Cardiac muscle cell (in vitro differentiated cells and primary cell): ENCODE measurements around the gene SSUH2. TPM values are rescaled to one million over a fixed set of nuclear protein-coding genes. Genes with fewer than 3 reads are reported as not detected.
"Not testable (repeated sequence)": the region's sequence is repeated elsewhere in the genome, so short reads cannot be mapped to it uniquely, and the experiment has no call there.

ENCODE experiments used
- DNase-seq, 2 donors: peaks; one replicate each; pipeline versions ENCODE4 v3.0.0 to v3.0.0-alpha.2; 2010 to 2017; ENCODE audit warnings: low read depth in 1 of 2, low spot score in 1 of 2
- H3K27ac ChIP-seq: fragments of 200-600 bp; sonication (generic); 2 replicates; pipeline ENCODE4 v1.5.1; 2016
- H3K27me3 ChIP-seq: fragments of 200-600 bp; sonication (generic); 2 replicates; pipeline ENCODE4 v1.6.0; 2016; ENCODE audit warnings: control low read depth
- H3K36me3 ChIP-seq: fragments of 200-600 bp; sonication (generic); 2 replicates; pipeline ENCODE4 v1.5.1; 2016; ENCODE audit warnings: control low read depth
- H3K4me1 ChIP-seq: fragments of 200-600 bp; sonication (generic); 2 replicates; pipeline ENCODE4 v1.8.1; 2017; ENCODE audit warnings: low read depth, mild to moderate bottlenecking, mixed run types
- H3K4me3 ChIP-seq: fragments of 200-600 bp; sonication (generic); 2 replicates; pipeline ENCODE4 v1.5.1; 2016; ENCODE audit warnings: mild to moderate bottlenecking
- H3K9me3 ChIP-seq: fragments of 200-600 bp; sonication (generic); 2 replicates; pipeline ENCODE4 v1.5.1; 2017; ENCODE audit warnings: low read depth, mild to moderate bottlenecking, control low read depth
- polyA plus RNA-seq: library from polyadenylated mRNA; unstranded; fragments of >200 nt; fragmentation: Nextera tagmentation; extraction: Ambion mirVana; gene quantifications from 2 replicates; pipeline ENCODE4 v1.2.1, GENCODE V29; 2016
- total RNA-seq: library from RNA; depleted of rRNA; stranded (reverse); fragments of >200 nt; gene quantifications from 2 replicates; pipeline ENCODE4 v1.2.3, GENCODE V29; 2016
- TF ChIP-seq, protein P1 (sequence below): IDR thresholded peaks from 2 replicates; pipeline ENCODE4 v1.5.1; 2012; ENCODE audit warnings: low read depth, mild to moderate bottlenecking, low read length

Gene SSUH2
- total and polyA plus RNA-seq, 2 experiments from 2014 or later = 0.33 TPM; not detected in 1

DNA sequence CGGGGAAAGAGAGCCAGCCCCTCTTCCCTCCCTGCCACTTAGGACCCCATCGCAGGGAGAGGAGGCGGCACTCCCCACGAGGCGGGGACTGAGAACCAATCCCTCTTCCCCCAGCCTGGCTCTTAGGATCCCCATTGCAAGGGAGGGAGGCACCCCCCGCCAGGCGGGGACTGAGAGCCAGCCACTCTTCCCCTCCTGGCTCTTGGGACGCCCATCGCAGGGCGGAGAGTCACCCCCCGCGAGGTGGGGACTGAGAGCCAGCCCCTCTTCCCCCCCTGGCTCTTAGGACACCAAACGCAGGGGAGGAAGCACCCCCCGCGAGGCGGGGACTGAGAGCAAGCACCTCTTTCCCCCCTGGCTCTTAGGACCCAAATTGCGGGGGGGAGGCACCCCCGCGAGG lies 34.2 kb upstream of the SSUH2 start:
- no peak overlapping the region for H3K4me3 ChIP-seq

DNA sequence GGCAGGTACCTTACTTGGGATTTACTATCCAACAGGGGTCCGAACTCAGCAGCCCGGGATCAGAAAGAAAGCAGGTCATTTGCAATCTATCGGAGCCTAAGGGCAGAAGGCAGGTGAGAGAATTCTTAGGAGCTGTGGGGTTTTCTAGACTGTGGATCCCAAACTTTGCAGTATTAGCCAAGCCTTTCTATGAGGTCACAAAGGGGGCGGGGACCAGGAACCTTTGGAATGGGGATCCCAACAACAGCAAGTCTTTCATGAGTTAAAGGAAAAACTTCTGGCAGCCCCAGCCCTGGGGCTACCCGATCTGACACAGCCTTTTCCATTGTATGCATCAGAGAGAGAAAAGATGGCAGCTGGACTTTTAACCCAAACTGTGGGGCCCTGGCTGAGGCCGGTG lies 32.7 kb upstream of the SSUH2 start:
- not testable (repeated sequence) for H3K9me3 ChIP-seq, H3K27ac ChIP-seq, DNase-seq, H3K27me3 ChIP-seq, H3K4me3 ChIP-seq, H3K4me1 ChIP-seq, H3K36me3 ChIP-seq

More for the DNA sequence above, 34.2 kb upstream of the SSUH2 start:
- TF ChIP-seq, protein P1, sequence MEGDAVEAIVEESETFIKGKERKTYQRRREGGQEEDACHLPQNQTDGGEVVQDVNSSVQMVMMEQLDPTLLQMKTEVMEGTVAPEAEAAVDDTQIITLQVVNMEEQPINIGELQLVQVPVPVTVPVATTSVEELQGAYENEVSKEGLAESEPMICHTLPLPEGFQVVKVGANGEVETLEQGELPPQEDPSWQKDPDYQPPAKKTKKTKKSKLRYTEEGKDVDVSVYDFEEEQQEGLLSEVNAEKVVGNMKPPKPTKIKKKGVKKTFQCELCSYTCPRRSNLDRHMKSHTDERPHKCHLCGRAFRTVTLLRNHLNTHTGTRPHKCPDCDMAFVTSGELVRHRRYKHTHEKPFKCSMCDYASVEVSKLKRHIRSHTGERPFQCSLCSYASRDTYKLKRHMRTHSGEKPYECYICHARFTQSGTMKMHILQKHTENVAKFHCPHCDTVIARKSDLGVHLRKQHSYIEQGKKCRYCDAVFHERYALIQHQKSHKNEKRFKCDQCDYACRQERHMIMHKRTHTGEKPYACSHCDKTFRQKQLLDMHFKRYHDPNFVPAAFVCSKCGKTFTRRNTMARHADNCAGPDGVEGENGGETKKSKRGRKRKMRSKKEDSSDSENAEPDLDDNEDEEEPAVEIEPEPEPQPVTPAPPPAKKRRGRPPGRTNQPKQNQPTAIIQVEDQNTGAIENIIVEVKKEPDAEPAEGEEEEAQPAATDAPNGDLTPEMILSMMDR = no peak
- Histone ChIP-seq H3K36me3 (no peaks in the 10 kb centered on the region), H3K9me3 (no peaks in the 10 kb centered on the region), H3K27ac (no peak overlapping the region), H3K27me3 (peaks cover 10% of the 10 kb centered on the region), H3K4me1 (no peaks in the 10 kb centered on the region)
- no peak for DNase-seq

DNA sequence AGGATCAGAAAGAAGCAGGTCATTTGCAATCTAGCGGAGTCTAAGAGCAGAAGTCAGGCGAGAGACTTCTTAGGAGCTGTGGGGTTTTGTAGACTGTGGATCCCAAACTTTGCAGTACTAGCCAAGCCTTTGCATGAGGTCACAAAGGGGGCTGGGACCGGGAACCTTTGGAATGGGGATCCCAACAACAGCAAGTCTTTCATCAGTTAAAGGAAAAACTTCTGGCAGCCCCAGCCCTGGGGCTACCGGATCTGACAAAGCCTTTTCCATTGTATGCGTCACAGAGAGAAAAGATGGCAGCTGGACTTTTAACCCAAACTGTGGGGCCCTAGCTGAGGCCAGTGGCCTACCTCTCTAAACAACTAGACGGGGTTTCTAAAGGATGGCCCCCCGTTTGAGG lies 31.0 kb upstream of the SSUH2 start:
- not testable (repeated sequence) for H3K9me3 ChIP-seq, H3K4me1 ChIP-seq, H3K4me3 ChIP-seq, DNase-seq, H3K36me3 ChIP-seq, H3K27ac ChIP-seq, H3K27me3 ChIP-seq

DNA sequence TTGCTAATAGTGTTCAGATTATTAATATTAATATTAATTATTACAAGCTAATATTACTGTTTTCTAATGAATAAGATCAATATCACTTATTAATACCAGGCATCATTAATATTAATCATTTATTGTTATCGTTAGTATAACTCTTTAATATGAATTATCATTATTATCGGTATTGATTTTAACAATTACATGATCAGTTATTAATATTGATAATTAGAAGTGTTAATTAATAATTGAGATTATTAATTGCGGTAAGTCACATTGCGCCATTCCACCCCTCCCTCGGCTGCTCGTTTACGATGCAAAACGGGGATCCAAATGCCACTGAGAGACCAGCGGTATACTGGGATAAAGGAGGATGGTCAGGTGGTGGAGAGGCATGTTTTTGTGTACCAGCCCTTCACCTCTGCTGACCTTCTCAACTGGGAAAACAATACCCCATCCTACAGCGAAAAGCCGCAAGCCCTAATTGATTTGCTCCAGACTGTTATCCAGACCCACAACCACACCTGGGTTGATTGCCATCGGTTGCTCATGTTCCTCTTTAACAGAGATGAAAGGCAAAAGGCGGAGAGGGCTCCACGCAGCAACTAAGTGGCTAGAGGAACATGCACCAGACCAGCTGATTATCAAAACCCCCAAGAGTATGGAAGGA lies 28.6 kb upstream of the SSUH2 start:
- DNase-seq = no peak
- H3K9me3 ChIP-seq = no peaks in the 10 kb centered on the region
- peaks cover 23% of the 10 kb centered on the region for H3K27me3 ChIP-seq
- no peaks in the 10 kb centered on the region for H3K4me1 ChIP-seq
- no peaks in the 10 kb centered on the region for H3K36me3 ChIP-seq
- no peak overlapping the region for H3K4me3 ChIP-seq
- H3K27ac ChIP-seq = no peak overlapping the region
- TF ChIP-seq, protein P1 = no peak

DNA sequence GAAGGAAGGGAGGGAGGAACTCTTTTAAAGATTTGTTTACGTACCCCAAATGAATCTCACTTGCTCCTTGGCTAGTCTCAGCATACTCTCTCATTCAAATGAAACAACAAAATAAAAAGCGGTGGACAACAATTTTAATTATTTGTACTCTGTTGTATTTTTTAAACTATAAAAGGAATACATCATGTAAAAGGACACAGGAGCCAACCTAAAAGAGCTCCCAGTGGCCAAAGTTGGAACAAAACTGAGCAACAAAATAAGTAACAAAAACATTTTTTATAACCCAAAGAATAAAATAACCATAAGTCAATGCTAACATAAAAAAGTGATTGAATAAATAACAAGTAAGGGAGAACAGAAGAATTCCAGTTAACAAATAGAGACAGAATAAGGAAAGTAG lies 24.4 kb upstream of the SSUH2 start:
- Histone ChIP-seq H3K27me3 (peaks cover 21% of the 10 kb centered on the region), H3K4me3 (no peak overlapping the region), H3K36me3 (no peaks in the 10 kb centered on the region), H3K27ac (no peak overlapping the region), H3K4me1 (no peaks in the 10 kb centered on the region), H3K9me3 (no peaks in the 10 kb centered on the region)
- TF ChIP-seq, protein P1 = no peak
- no peak for DNase-seq

DNA sequence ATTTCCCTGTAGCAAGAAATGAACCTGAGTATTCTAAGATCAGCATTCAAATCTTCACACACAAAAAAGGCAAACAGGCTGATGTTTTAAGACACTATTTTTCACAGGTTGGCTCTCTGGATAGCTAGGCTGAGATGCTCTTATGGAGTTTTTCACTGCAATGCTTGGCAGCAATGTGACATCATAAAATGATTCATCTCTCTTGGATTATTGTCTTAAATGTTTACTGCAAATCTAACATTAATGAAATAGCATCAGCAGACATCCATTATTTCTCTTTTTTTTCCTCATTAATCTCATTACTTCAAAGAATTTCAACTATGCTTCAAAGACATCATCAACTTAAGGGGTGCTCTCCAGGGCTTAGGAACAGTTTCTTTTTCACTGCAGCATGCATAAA lies 23.6 kb upstream of the SSUH2 start:
- no peak overlapping the region for H3K4me3 ChIP-seq
- no peak for DNase-seq
- H3K27me3 ChIP-seq = peaks cover 21% of the 10 kb centered on the region
- no peak overlapping the region for H3K27ac ChIP-seq
- peaks cover 1% of the 10 kb centered on the region for H3K4me1 ChIP-seq
- TF ChIP-seq, protein P1 = no peak
- H3K36me3 ChIP-seq = no peaks in the 10 kb centered on the region
- no peaks in the 10 kb centered on the region for H3K9me3 ChIP-seq
